B cell (primary cell): ENCODE results near the gene SAPCD2. TPM values are rescaled to one million over a fixed set of nuclear protein-coding genes. Genes with fewer than 3 reads are reported as not detected.

Experiments used
- ATAC-seq: fragments of 200-7000 bp; cut with Tn5 transposase; one replicate; pipeline ENCODE4 v1.10.0; 2021; ENCODE audit warnings: low read depth, mild to moderate bottlenecking, moderate number of reproducible peaks, moderate library complexity
- CTCF ChIA-PET: fragments of 350-600 bp; sonication (Branson Sonifier 250); formaldehyde crosslinking; loops from one replicate; lab custom pipeline; 2021; ENCODE audit warnings: antibody characterized with exemption, inconsistent platforms; lab: Charles Lee
- POLR2A ChIA-PET: fragments of 350-600 bp; sonication (Branson Sonifier 250); formaldehyde crosslinking; loops from one replicate; lab custom pipeline; 2021; ENCODE audit warnings: antibody characterized with exemption; lab: Charles Lee
- DNase-seq: peaks from one replicate; pipeline ENCODE4 v3.0.0; 2013
- H2AFZ ChIP-seq: 2 replicates; pipeline ENCODE4 v1.6.1; 2012; ENCODE audit warnings: mild to moderate bottlenecking, low read depth, low read length; ENCODE audit not compliant: insufficient read depth, poor library complexity, severe bottlenecking
- H3K27ac ChIP-seq, 2 donors: 1 replicate in 1 of 2; 2 replicates in 1 of 2; pipeline ENCODE4 v1.5.1; 2012 to 2013; ENCODE audit warnings: low read length in 2 of 2, mild to moderate bottlenecking in 2 of 2, moderate library complexity in 1 of 2
- H3K27me3 ChIP-seq, 4 experiments: fragments of 200-600 bp in 1 of 4; sonication (generic) in 1 of 4; replicated peaks in 1 of 4; 1 replicate in 2 of 4; 2 replicates in 2 of 4; pipeline versions ENCODE4 v1.6.1 to v1.7.0; 2013 to 2016; ENCODE audit warnings: low read length in 3 of 4, mild to moderate bottlenecking in 2 of 4, mixed read lengths in 1 of 4, moderate library complexity in 1 of 4; ENCODE audit not compliant: insufficient read depth in 4 of 4, control insufficient read depth in 3 of 4; ENCODE audit errors: control extremely low read depth in 1 of 4
- H3K36me3 ChIP-seq, 2 experiments: replicated peaks in 1 of 2; 1 replicate in 1 of 2; 2 replicates in 1 of 2; pipeline versions ENCODE4 v1.6.1 to v1.7.1; 2013; ENCODE audit warnings: low read length in 1 of 2; ENCODE audit not compliant: insufficient read depth in 2 of 2, control insufficient read depth in 1 of 2; ENCODE audit errors: control extremely low read depth in 1 of 2, extremely low read depth in 1 of 2
- H3K4me1 ChIP-seq, 2 donors: fragments of 200-600 bp in 1 of 2; sonication (generic) in 1 of 2; 1 replicate in 1 of 2; 2 replicates in 1 of 2; pipeline versions ENCODE4 v1.5.1 to v1.6.1; 2013 to 2017; ENCODE audit warnings: low read length in 2 of 2; ENCODE audit not compliant: control insufficient read depth in 2 of 2, insufficient read depth in 2 of 2
- H3K4me2 ChIP-seq: replicated peaks from 2 replicates; pipeline ENCODE3; 2012; ENCODE audit warnings: mild to moderate bottlenecking, low read depth, low read length; ENCODE audit not compliant: poor library complexity, severe bottlenecking
- H3K4me3 ChIP-seq, 5 experiments: fragments of 200-600 bp in 1 of 5; sonication (generic) in 1 of 5; 1 replicate in 3 of 5; 2 replicates in 2 of 5; pipeline versions ENCODE4 v1.5.1 to v1.7.0; 2011 to 2016; ENCODE audit warnings: low read length in 4 of 5, mild to moderate bottlenecking in 4 of 5, low read depth in 2 of 5, control low read depth in 1 of 5, moderate library complexity in 1 of 5; ENCODE audit not compliant: insufficient read depth in 1 of 5; ENCODE audit errors: control extremely low read depth in 1 of 5, extremely low read depth in 1 of 5
- H3K79me2 ChIP-seq: fragments of 200-600 bp; sonication (generic); one replicate; pipeline ENCODE4 v1.6.0; 2016; ENCODE audit warnings: low read length; ENCODE audit not compliant: control insufficient read depth, insufficient read depth
- H3K9ac ChIP-seq: fragments of 200-600 bp; sonication (generic); 2 replicates; pipeline ENCODE4 v1.6.1; 2017; ENCODE audit warnings: mild to moderate bottlenecking, low read length, moderate library complexity
- H3K9me3 ChIP-seq, 3 donors: one replicate each; pipeline versions ENCODE4 v1.6.1 to v1.7.1; 2013; ENCODE audit warnings: low read length in 2 of 3; ENCODE audit not compliant: control insufficient read depth in 2 of 3, insufficient read depth in 1 of 3; ENCODE audit errors: control extremely low read depth in 1 of 3
- H4K20me1 ChIP-seq: 2 replicates; pipeline ENCODE4 v1.6.0; 2012; ENCODE audit warnings: mild to moderate bottlenecking, low read length; ENCODE audit not compliant: insufficient read depth, control insufficient read depth, poor library complexity, severe bottlenecking
- H3K27ac Mint-ChIP-seq: one replicate; pipeline ENCODE4 v1.8.0; 2021; ENCODE audit warnings: mixed read lengths
- H3K27me3 Mint-ChIP-seq: one replicate; pipeline ENCODE4 v1.8.0; 2021; ENCODE audit warnings: mixed read lengths
- H3K4me1 Mint-ChIP-seq: one replicate; pipeline ENCODE4 v1.8.0; 2021; ENCODE audit warnings: mixed read lengths
- H3K4me3 Mint-ChIP-seq: one replicate; pipeline ENCODE4 v1.8.0; 2021; ENCODE audit warnings: mixed read lengths
- H3K9me3 Mint-ChIP-seq: one replicate; pipeline ENCODE4 v1.8.0; 2022; ENCODE audit warnings: mixed read lengths; ENCODE audit not compliant: insufficient read depth
- CTCF ChIP-seq: fragments of 200-600 bp; IDR thresholded peaks from one replicate; pipeline ENCODE4 v1.8.0; 2022; ENCODE audit warnings: antibody characterized with exemption, mild to moderate bottlenecking
- EZH2 ChIP-seq: IDR thresholded peaks from 2 replicates; pipeline ENCODE4 v1.6.1; 2012; ENCODE audit warnings: borderline replicate concordance, low read depth, mild to moderate bottlenecking, moderate library complexity, low read length; ENCODE audit not compliant: insufficient read depth, poor library complexity, severe bottlenecking
- WGBS: methylation state at CpG from one replicate; pipeline ENCODE4 v1.1.5; 2013; ENCODE audit warnings: missing lambda C conversion rate; ENCODE audit not compliant: insufficient coverage; 5-methylcytosine and 5-hydroxymethylcytosine counted together
- intact Hi-C: fragments of 100-400 bp; cut with micrococcal nuclease; formaldehyde crosslinking; loops from one replicate; pipeline ENCODE4 v1.10.0; 2022
- polyA plus RNA-seq: library from polyadenylated mRNA; depleted of rRNA; stranded (reverse); fragments of >200 nt; gene quantifications from 2 replicates; pipeline ENCODE4 v1.2.3, GENCODE V29; 2012
- total RNA-seq, 2 donors: library from RNA; stranded (reverse); fragments of 120-200 nt in 1 of 2; gene quantifications; 1 replicate in 1 of 2; 2 replicates in 1 of 2; pipeline versions ENCODE4 v1.2.3 to v1.2.4, GENCODE V29; 2013 to 2022

SAPCD2 gene
- total and polyA plus RNA-seq, 2 donors (not counting 1 experiment from before 2014, with no cell fraction given): 0.39 to 0.69 TPM

DNA sequence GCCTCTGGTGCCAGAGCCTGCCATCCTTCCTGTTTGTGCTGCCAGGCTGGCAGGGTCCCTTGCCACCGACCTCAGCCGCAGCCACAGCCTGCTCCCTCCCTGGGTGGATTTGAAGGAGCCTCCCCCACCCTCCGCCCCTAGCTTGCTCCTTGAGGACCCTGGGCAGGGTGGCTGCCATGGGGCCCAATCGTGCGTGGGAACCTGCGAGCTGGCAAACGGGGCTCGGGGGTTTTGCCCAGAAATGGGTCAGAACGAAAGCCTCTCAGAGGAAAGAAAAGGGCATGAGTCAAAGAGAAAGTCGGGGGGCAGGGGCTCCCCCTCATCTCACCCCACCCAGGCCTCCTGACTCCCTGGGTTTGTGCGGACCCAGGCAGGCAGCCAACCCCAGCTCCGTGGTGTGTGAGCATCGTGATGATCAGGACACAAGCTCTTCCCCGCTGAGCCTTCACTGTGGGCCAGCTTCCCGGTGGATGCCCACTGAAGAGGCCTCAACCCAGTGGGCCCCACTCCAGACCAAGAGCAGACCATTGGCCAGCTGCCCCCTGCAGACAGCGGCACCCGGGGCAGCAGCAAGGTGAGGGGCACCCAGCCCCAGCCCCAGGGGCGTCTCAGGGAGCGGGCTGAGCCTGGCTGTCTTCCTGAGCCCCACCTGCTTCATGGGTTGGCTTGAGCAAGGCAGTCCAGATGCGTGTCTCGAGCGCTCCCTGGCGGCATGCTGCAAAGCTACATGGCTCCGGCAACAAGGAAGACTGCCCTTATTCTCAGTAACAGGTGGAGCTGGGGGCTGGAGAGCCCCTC is 35.4 kb downstream of the SAPCD2 start:
- H3K9me3 Mint-ChIP-seq: no peaks in the 10 kb centered on the region
- Histone ChIP-seq H3K4me3 (peak overlapping the region in 4 of 5 experiments; percentile 8 to 37 (median 22)), H2AFZ (peak overlapping the region; percentile 61), H3K27ac (peak overlapping the region; percentile 36 to 47), H4K20me1 (no peaks in the 10 kb centered on the region), H3K9ac (peak overlapping the region; percentile 52), H3K4me2 (peak overlapping the region; percentile 82), H3K79me2 (peaks cover 12% of the 10 kb centered on the region), H3K36me3 (no peaks in the 10 kb centered on the region), H3K4me1 (peaks cover 51 to 56% of the 10 kb centered on the region in 2 donors), H3K9me3 (peaks cover 0 to 11% (median 0%) of the 10 kb centered on the region in 3 donors), H3K27me3 (peaks cover 0 to 6% (median 0%) of the 10 kb centered on the region in 4 experiments)
- ATAC-seq (peak; percentile 64), DNase-seq (peak; percentile 91)
- WGBS: under 1% methylated on average over 20 of the region's 24 CpGs
- H3K27me3 Mint-ChIP-seq: no peaks in the 10 kb centered on the region
- H3K4me1 Mint-ChIP-seq: peaks cover 47% of the 10 kb centered on the region
- ChIA-PET POLR2A (interaction anchor here (0.6 to 1.4 kb wide), 12 partner anchors 14 to 388 kb away, joined by 3 to 6 read pairs (median 3); partner anchors contain the start of genes EXD3, NOXA1, PAXX and RABL6), CTCF (interaction anchor here (0.6 to 3.9 kb wide), 64 partner anchors 9 to 545 kb away, joined by 3 to 106 read pairs (median 4); partner anchors contain the start of genes AJM1, C8G, CLIC3 and DPP7)
- peak overlapping the region; percentile 86 for H3K27ac Mint-ChIP-seq
- TF ChIP-seq CTCF (peak; percentile 90), EZH2 (no peak)
- peak overlapping the region; percentile 79 for H3K4me3 Mint-ChIP-seq
- intact Hi-C loops: loop anchor here (1.0 to 5.0 kb wide), 4 partner anchors 31 to 248 kb away; partner anchors contain the start of genes AJM1 and SAPCD2
